ENCODE measurements around the gene ACE.

The ACE gene

GRCh38 chr17:63476854-63477479, at the start of gene ACE:
Gene ACE (plus strand): TSS chr17:63477061. CDS start chr17:63477095, 34 bp downstream.
- peak; percentile 56 for DNase-seq

- no peak for DNase-seq
Observed at GRCh38 chr17:63429766-63430165, 47.1 kb upstream of the ACE start.

GRCh38 chr17:63430223-63430622, 46.6 kb upstream of the ACE start:
- no peak for DNase-seq

GRCh38 chr17:63431618-63431938, 45.3 kb upstream of the ACE start:
- no peak for DNase-seq

- DNase-seq: no peak
Observed at GRCh38 chr17:63431939-63432804, 44.7 kb upstream of the ACE start.

- DNase-seq: no peak
Observed at GRCh38 chr17:63433746-63434591, 42.9 kb upstream of the ACE start.

GRCh38 chr17:63434951-63435571, 41.8 kb upstream of the ACE start:
- peak; percentile 65 for DNase-seq

GRCh38 chr17:63435681-63436522, 41.0 kb upstream of the ACE start:
- no peak for DNase-seq

GRCh38 chr17:63436523-63437110, 40.2 kb upstream of the ACE start:
- no peak for DNase-seq

- no peak for DNase-seq
Observed at GRCh38 chr17:63437287-63438091, 39.4 kb upstream of the ACE start.

GRCh38 chr17:63438092-63439051, 38.5 kb upstream of the ACE start:
- no peak for DNase-seq

GRCh38 chr17:63439687-63440086, 37.2 kb upstream of the ACE start:
- no peak for DNase-seq

GRCh38 chr17:63440127-63440769, 36.6 kb upstream of the ACE start:
- no peak for DNase-seq

- DNase-seq: no peak
Observed at GRCh38 chr17:63440770-63441335, 36.0 kb upstream of the ACE start.

GRCh38 chr17:63441654-63442053, 35.2 kb upstream of the ACE start:
- DNase-seq: no peak

GRCh38 chr17:63442074-63442473, 34.8 kb upstream of the ACE start:
- no peak for DNase-seq

GRCh38 chr17:63442549-63443035, 34.3 kb upstream of the ACE start:
- no peak for DNase-seq

- no peak for DNase-seq
Observed at GRCh38 chr17:63443053-63443452, 33.8 kb upstream of the ACE start.

- DNase-seq: no peak
Observed at GRCh38 chr17:63444457-63444856, 32.4 kb upstream of the ACE start.
